ENCODE results near the gene AMER3. TPM values are rescaled to one million over a fixed set of nuclear protein-coding genes. Genes with fewer than 3 reads are reported as not detected.

The AMER3 gene
- total and polyA plus RNA-seq, 2 donors = under 0.01 to 0.02 TPM

DNA sequence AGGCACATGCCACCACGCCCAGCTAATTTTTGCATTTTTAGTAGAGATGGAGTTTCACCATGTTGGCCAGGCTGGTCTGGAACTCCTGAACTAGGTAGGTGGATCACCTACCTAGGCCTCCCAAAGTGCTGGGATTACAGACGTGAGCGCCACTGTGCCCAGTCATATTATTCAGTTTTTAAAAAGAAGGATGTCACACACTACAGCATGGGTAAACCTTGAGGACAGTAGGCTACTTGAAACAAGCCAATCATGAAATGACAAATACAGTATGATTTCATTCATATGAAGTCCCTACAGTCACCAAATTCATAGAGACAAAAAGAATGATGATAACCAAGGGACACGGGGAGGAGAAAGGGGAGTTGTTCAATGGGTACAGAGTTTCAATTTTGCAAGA is 50.3 kb downstream of the AMER3 start:
- no peak overlapping the region for H3K4me3 ChIP-seq (ENCODE audit: low read length in 2 of 2)
- WGBS = 72% methylated on average over 4 of the region's 4 CpGs
- no peaks in the 10 kb centered on the region for H3K27me3 ChIP-seq (ENCODE audit: control insufficient read depth in 2 of 2, insufficient read depth in 1 of 2, low read length in 1 of 2)
- no peaks in the 10 kb centered on the region for H3K36me3 ChIP-seq (ENCODE audit: control insufficient read depth in 2 of 2, insufficient read depth in 2 of 2, low read length in 1 of 2)
- no peaks in the 10 kb centered on the region for H3K4me1 ChIP-seq (ENCODE audit: control insufficient read depth in 2 of 2, insufficient read depth in 2 of 2, low read length in 2 of 2)
- DNase-seq (ENCODE audit: low read depth in 6 of 9, low spot score in 9 of 9) = no peak
- no peaks in the 10 kb centered on the region for H3K9me3 ChIP-seq (ENCODE audit: control insufficient read depth in 2 of 2, insufficient read depth in 1 of 2, low read length in 1 of 2)
- no peak overlapping the region for H3K27ac ChIP-seq (ENCODE audit: low read depth in 1 of 2, low read length in 1 of 2)

DNA sequence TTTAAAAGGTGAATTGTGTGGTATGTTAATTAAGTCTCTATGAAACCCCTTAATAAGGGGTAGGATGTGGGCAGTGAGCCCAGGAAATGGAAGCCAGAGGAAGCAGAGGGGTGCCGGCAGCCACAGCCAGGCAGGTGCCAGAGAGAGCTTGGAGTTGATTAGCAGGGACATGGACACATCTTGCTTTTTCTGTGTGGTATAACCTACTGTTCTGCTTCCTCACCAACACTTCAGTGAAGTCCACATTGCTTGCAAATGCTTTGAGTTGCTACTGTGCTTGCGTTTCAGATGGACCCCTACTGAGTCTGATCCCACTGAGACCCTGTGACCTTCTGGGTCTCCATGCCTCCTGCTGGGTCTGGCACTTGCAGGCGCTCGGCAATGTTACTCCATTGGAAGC is 51.0 kb downstream of the AMER3 start:
- H3K27me3 ChIP-seq (ENCODE audit: control insufficient read depth in 2 of 2, insufficient read depth in 1 of 2, low read length in 1 of 2) = no peaks in the 10 kb centered on the region
- DNase-seq (ENCODE audit: low read depth in 6 of 9, low spot score in 9 of 9) = no peak
- no peak overlapping the region for H3K4me3 ChIP-seq (ENCODE audit: low read length in 2 of 2)
- H3K9me3 ChIP-seq (ENCODE audit: control insufficient read depth in 2 of 2, insufficient read depth in 1 of 2, low read length in 1 of 2) = no peaks in the 10 kb centered on the region
- H3K4me1 ChIP-seq (ENCODE audit: control insufficient read depth in 2 of 2, insufficient read depth in 2 of 2, low read length in 2 of 2) = no peaks in the 10 kb centered on the region
- H3K27ac ChIP-seq (ENCODE audit: low read depth in 1 of 2, low read length in 1 of 2) = no peak overlapping the region
- 62% methylated on average over 4 of the region's 4 CpGs for WGBS
- H3K36me3 ChIP-seq (ENCODE audit: control insufficient read depth in 2 of 2, insufficient read depth in 2 of 2, low read length in 1 of 2) = no peaks in the 10 kb centered on the region

DNA sequence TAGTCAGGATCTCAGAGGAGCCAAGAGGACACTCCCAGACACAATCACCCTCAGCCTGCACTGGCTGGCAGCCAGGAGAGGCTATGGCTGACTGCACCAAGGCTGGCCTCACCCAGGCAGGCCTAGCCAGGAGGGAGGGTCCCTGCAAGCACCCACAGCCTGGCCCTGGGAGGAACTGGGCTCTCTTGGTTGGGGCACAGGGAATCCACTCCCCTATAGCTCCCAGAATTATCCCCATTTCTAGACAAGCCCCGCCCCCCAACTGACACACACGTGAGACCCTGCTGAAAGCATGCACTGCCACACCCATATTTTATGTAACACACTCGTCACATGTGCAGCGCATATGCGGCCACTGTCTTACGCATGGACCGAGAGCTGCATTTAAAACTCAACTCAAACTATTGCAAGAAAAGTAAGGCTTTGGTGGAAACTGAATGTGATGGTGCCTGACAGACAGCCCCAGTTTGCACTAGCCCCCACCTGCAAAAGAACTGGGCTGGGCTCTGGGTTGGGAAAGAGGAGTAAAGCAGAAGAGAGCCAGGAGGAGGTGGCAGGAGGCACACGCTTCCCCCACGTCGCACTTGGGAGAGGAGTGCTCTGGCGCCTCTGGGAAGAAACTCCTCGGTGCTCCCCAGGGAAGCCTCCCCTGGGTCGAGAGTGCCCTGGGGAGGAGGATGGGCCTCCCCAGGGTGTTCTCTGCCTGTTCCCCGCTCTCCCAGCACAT is 52.5 kb downstream of the AMER3 start:
- WGBS = 76% methylated on average over 14 of the region's 14 CpGs
- H3K4me1 ChIP-seq (ENCODE audit: control insufficient read depth in 2 of 2, insufficient read depth in 2 of 2, low read length in 2 of 2) = no peaks in the 10 kb centered on the region
- no peaks in the 10 kb centered on the region for H3K9me3 ChIP-seq (ENCODE audit: control insufficient read depth in 2 of 2, insufficient read depth in 1 of 2, low read length in 1 of 2)
- no peak overlapping the region for H3K4me3 ChIP-seq (ENCODE audit: low read length in 2 of 2)
- H3K27me3 ChIP-seq (ENCODE audit: control insufficient read depth in 2 of 2, insufficient read depth in 1 of 2, low read length in 1 of 2) = no peaks in the 10 kb centered on the region
- no peak overlapping the region for H3K27ac ChIP-seq (ENCODE audit: low read depth in 1 of 2, low read length in 1 of 2)
- H3K36me3 ChIP-seq (ENCODE audit: control insufficient read depth in 2 of 2, insufficient read depth in 2 of 2, low read length in 1 of 2) = no peaks in the 10 kb centered on the region
- DNase-seq (ENCODE audit: low read depth in 6 of 9, low spot score in 9 of 9) = no peak

DNA sequence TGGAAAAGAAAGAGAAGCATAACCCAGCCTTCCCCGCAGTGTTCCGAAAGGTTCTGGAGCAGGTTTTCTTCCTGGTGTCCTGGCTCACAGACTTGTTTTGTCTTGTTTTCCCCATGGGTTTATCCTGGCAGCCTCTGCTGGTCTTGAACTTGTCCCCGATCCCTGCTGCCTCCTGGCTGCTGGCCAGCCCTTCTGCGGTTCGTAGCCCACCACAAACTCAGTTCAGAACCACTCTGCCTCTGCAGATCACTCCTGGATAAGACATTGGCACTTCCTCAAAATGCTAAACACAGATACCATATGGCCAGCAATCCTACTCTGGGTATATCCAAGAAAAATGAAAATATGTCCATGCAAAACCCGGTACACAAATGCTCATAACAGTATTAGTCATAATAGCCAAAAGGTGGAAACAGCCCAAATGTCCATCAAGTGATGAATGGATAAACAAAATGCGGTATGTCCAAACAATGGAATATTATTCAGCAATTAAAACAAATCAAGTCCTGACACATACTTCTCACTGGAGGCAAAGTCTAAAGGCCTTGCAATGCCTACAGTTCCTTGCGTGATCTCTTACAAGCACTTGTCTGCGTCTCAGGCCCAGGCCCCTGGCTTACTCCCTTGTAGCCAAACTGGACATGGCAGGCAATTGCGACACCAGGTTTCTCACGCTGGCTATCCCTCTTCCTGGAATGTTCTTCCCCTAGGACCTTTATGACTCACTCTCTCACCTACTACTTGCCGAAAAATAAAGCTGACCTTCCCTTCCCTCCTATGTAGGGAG is 53.3 kb downstream of the AMER3 start:
- no peak for DNase-seq (ENCODE audit: low read depth in 6 of 9, low spot score in 9 of 9)
- H3K9me3 ChIP-seq (ENCODE audit: control insufficient read depth in 2 of 2, insufficient read depth in 1 of 2, low read length in 1 of 2) = no peaks in the 10 kb centered on the region
- H3K4me1 ChIP-seq (ENCODE audit: control insufficient read depth in 2 of 2, insufficient read depth in 2 of 2, low read length in 2 of 2) = no peaks in the 10 kb centered on the region
- H3K36me3 ChIP-seq (ENCODE audit: control insufficient read depth in 2 of 2, insufficient read depth in 2 of 2, low read length in 1 of 2) = no peaks in the 10 kb centered on the region
- no peak overlapping the region for H3K27ac ChIP-seq (ENCODE audit: low read depth in 1 of 2, low read length in 1 of 2)
- WGBS = 71% methylated on average over 12 of the region's 12 CpGs
- H3K4me3 ChIP-seq (ENCODE audit: low read length in 2 of 2) = no peak overlapping the region
- no peaks in the 10 kb centered on the region for H3K27me3 ChIP-seq (ENCODE audit: control insufficient read depth in 2 of 2, insufficient read depth in 1 of 2, low read length in 1 of 2)

DNA sequence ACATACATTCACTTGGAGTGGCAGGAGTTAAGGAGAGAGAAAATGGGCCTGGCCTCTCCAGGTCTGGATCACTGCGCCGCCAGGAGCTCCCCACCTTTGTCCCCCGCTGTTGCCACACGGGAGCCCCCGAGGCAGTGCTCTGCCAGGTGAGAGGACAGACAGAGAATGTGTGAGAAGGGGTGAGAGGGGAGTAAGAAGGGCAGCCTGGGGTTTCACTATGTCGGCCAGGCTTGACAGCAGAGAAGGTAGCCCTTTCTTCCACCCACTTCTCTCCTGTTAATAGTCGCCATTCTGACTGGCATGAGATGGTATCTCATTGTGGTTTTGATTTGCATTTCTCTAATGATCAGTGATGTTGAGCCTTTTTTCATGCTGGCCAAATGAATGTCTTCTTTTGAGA is 55.1 kb downstream of the AMER3 start:
- no peaks in the 10 kb centered on the region for H3K4me1 ChIP-seq (ENCODE audit: control insufficient read depth in 2 of 2, insufficient read depth in 2 of 2, low read length in 2 of 2)
- H3K27ac ChIP-seq (ENCODE audit: low read depth in 1 of 2, low read length in 1 of 2) = no peak overlapping the region
- no peaks in the 10 kb centered on the region for H3K9me3 ChIP-seq (ENCODE audit: control insufficient read depth in 2 of 2, insufficient read depth in 1 of 2, low read length in 1 of 2)
- 60% methylated on average over 7 of the region's 7 CpGs for WGBS
- DNase-seq (ENCODE audit: low read depth in 6 of 9, low spot score in 9 of 9) = no peak
- H3K36me3 ChIP-seq (ENCODE audit: control insufficient read depth in 2 of 2, insufficient read depth in 2 of 2, low read length in 1 of 2) = no peaks in the 10 kb centered on the region
- no peaks in the 10 kb centered on the region for H3K27me3 ChIP-seq (ENCODE audit: control insufficient read depth in 2 of 2, insufficient read depth in 1 of 2, low read length in 1 of 2)
- no peak overlapping the region for H3K4me3 ChIP-seq (ENCODE audit: low read length in 2 of 2)

DNA sequence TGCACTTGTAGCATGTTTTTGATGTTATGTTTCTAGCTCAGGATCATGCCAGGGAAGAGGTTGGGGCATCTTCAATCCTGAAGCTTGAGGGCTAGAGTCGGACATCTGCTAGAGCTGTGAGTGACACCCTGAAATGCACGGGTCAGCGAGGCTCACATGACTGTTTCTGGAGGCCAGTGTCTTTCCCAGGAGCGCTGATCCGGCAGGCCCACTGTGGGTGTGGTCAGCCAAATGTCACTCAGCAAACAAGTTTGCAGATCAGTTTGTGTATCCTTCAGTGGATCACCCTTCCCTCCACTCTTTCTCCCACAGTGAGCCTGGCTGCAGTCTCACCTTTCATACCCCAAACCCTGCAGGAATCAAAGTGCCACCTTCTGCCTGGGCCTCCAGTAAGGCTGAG is 58.4 kb downstream of the AMER3 start:
- 89% methylated on average over 5 of the region's 5 CpGs for WGBS
- Histone ChIP-seq H3K36me3 (ENCODE audit: control insufficient read depth in 2 of 2, insufficient read depth in 2 of 2, low read length in 1 of 2) (no peaks in the 10 kb centered on the region), H3K27me3 (ENCODE audit: control insufficient read depth in 2 of 2, insufficient read depth in 1 of 2, low read length in 1 of 2) (no peaks in the 10 kb centered on the region), H3K4me1 (ENCODE audit: control insufficient read depth in 2 of 2, insufficient read depth in 2 of 2, low read length in 2 of 2) (no peaks in the 10 kb centered on the region), H3K4me3 (ENCODE audit: low read length in 2 of 2) (no peak overlapping the region), H3K9me3 (ENCODE audit: control insufficient read depth in 2 of 2, insufficient read depth in 1 of 2, low read length in 1 of 2) (no peaks in the 10 kb centered on the region), H3K27ac (ENCODE audit: low read depth in 1 of 2, low read length in 1 of 2) (no peak overlapping the region)
- DNase-seq (ENCODE audit: low read depth in 6 of 9, low spot score in 9 of 9) = no peak

DNA sequence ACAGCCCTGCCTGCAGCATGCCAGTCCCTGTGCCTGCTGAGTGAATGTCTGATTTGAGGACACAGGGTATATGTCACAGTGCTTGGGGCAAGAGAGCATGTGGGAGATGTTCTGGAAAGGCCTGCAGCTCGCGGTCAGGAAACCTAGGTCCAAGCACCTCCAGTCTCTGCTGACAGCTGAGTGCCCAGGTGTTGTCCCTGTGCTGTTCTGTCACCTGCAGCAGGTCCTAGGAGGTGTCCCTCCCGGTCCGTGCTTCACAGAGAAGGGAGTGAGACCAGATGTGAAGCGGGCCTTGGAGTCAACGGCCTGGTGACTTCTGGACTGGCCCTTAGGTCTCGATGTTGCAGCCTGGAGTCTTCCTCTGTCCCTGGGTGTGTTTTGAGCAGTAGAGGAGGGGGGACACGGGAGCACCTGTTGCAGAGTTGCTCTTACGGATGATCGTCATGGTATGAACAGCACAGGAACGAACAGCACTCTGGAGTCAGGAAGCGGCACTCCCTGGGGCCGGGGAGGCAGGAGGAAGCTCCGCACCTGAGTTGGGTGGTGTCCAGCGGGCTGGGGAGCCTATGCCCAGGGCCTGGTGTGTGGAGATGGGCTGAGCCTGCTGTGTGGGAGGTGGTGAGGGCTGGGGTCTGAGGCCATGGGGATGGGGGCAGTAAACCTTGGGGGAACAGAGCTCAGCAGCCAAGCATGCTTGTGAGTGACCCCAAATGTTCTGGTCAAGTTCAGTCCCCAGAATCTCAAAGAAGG is 59.8 kb downstream of the AMER3 start:
- H3K27me3 ChIP-seq (ENCODE audit: control insufficient read depth in 2 of 2, insufficient read depth in 1 of 2, low read length in 1 of 2) = peaks cover 0 to 4% of the 10 kb centered on the region in 2 donors
- no peak for DNase-seq (ENCODE audit: low read depth in 6 of 9, low spot score in 9 of 9)
- H3K4me3 ChIP-seq (ENCODE audit: low read length in 2 of 2) = no peak overlapping the region
- WGBS = 91% methylated on average over 15 of the region's 15 CpGs
- no peaks in the 10 kb centered on the region for H3K4me1 ChIP-seq (ENCODE audit: control insufficient read depth in 2 of 2, insufficient read depth in 2 of 2, low read length in 2 of 2)
- no peaks in the 10 kb centered on the region for H3K36me3 ChIP-seq (ENCODE audit: control insufficient read depth in 2 of 2, insufficient read depth in 2 of 2, low read length in 1 of 2)
- H3K9me3 ChIP-seq (ENCODE audit: control insufficient read depth in 2 of 2, insufficient read depth in 1 of 2, low read length in 1 of 2) = no peaks in the 10 kb centered on the region
- no peak overlapping the region for H3K27ac ChIP-seq (ENCODE audit: low read depth in 1 of 2, low read length in 1 of 2)

Data from thymus (tissue), 11 donors.